KBM-7 (cell line): ENCODE results near the gene NPHP1.
"Not testable (repeated sequence)": the region's sequence is repeated elsewhere in the genome, so short reads cannot be mapped to it uniquely, and the experiment has no call there.

Experiments
- DNase-seq: peaks from one replicate; pipeline ENCODE4 v3.0.0-alpha.2; 2015
- in situ Hi-C: fragments of 300-500 bp; cut with MboI; formaldehyde crosslinking; loops from 2 replicates; pipeline ENCODE4 v1.14.3; 2020; ENCODE audit warnings: low sequenced_read_pairs, low pct_unique_long_range_greater_than_20kb, mixed read lengths

The NPHP1 gene

GRCh38 chr2:110108291-110108690 lies 96.5 kb downstream of the NPHP1 start:
- DNase-seq, in situ Hi-C loops: not testable (repeated sequence)

GRCh38 chr2:110107092-110108079 lies 97.4 kb downstream of the NPHP1 start:
- DNase-seq, result no peak
- in situ Hi-C loops, result no loop called here

- no peak for DNase-seq
- in situ Hi-C loops, result no loop called here
Observed at GRCh38 chr2:110106642-110107041, 98.2 kb downstream of the NPHP1 start.

- in situ Hi-C loops, result no loop called here
- DNase-seq, result no peak
Observed at GRCh38 chr2:110105608-110106467, 99.0 kb downstream of the NPHP1 start.

- DNase-seq, result no peak
- in situ Hi-C loops, result no loop called here
Observed at GRCh38 chr2:110105183-110105582, 99.6 kb downstream of the NPHP1 start.

- in situ Hi-C loops, result no loop called here
- no peak for DNase-seq
Observed at GRCh38 chr2:110104025-110104771, 100.6 kb downstream of the NPHP1 start.

- in situ Hi-C loops, result no loop called here
- no peak for DNase-seq
Observed at GRCh38 chr2:110103061-110103961, 101.5 kb downstream of the NPHP1 start.

- in situ Hi-C loops, result no loop called here
- no peak for DNase-seq
Observed at GRCh38 chr2:110101901-110102803, 102.7 kb downstream of the NPHP1 start.

- in situ Hi-C loops, result no loop called here
- DNase-seq, result peak; percentile 42
Observed at GRCh38 chr2:110101280-110101844, 103.5 kb downstream of the NPHP1 start.

GRCh38 chr2:110100880-110101279 lies 103.9 kb downstream of the NPHP1 start:
- DNase-seq, in situ Hi-C loops: not testable (repeated sequence)

GRCh38 chr2:110100480-110100879 lies 104.3 kb downstream of the NPHP1 start:
- no peak for DNase-seq
- in situ Hi-C loops, result no loop called here

GRCh38 chr2:110099471-110100225 lies 105.2 kb downstream of the NPHP1 start:
- no peak for DNase-seq
- in situ Hi-C loops, result no loop called here

GRCh38 chr2:110099038-110099425 lies 105.8 kb downstream of the NPHP1 start:
- in situ Hi-C loops, result no loop called here

GRCh38 chr2:110097506-110098220 lies 107.2 kb downstream of the NPHP1 start:
- no peak for DNase-seq
- in situ Hi-C loops, result no loop called here

More at GRCh38 chr2:110099038-110099425, 105.8 kb downstream of the NPHP1 start:
- DNase-seq, result no peak

- in situ Hi-C loops, result no loop called here
- DNase-seq, result no peak
Observed at GRCh38 chr2:110095994-110096633, 108.7 kb downstream of the NPHP1 start.
